HL-60 (cell line): Measurements from ENCODE around the gene FOXD2.

ENCODE experiments used
- CTCF ChIP-seq: IDR thresholded peaks from one replicate; pipeline ENCODE4 v1.5.1; 2011; ENCODE audit warnings: low read length, control low read depth, inconsistent platforms; ENCODE audit not compliant: insufficient read depth
- POLR2AphosphoS5 ChIP-seq: IDR thresholded peaks from 2 replicates; pipeline ENCODE4 v1.6.1; 2012; ENCODE audit warnings: low read depth

DNA sequence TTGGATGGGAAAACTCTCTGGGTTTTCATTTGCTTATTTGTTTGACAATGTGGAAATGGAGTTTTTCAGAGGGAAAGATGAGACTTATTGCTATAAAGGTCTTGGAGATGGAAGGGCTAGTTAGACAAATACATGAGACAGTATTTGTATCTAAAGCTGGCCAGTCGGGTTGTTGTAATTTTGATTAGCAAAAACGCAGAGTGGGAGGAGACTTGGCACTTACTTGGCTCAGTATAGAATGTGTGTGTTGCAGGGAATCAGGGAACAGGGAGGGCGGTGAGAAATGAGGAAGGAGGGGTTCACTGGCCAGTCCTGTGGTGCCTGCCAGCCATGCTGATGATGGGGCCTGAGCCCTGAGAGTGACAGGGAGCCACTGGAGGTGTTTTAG, 27.8 kb upstream of the FOXD2 start:
- TF ChIP-seq CTCF (no peak), POLR2AphosphoS5 (no peak)
